ENCODE measurements around the gene MAP1A. TPM values are rescaled to one million over a fixed set of nuclear protein-coding genes. Genes with fewer than 3 reads are reported as not detected.
A peak's percentile ranks its signal among the peaks of the same experiment; 100 is the strongest.

The MAP1A gene
- total and polyA plus RNA-seq, 8 donors = 0.61 to 10.1 (median 5.0) TPM

DNA sequence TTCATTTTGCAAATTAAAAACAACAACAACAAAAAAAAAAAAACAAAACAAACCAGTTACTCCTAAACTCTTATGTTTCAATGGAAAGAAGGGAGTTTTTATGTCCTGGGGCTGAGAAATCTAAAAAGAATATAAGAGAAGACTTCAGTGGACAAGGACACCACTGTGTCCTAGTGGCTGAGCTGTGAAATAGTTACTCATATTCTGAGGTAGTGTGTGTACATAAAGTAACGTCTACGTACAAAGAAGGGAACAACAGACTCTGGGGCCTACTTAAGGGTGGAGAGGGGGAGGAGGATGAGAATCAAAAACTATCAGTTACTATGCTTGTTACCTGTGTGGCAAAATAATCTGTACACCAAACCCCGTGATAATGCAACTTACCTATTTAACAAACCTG is 18.4 kb upstream of the MAP1A start:
- Histone ChIP-seq H3K36me3 (no peaks in the 10 kb centered on the region), H3K9me3 (no peaks in the 10 kb centered on the region), H3K27me3 (no peaks in the 10 kb centered on the region), H3K4me1 (peaks cover 0 to under 1% (median 0%) of the 10 kb centered on the region in 4 donors), H3K4me3 (no peak overlapping the region), H3K27ac (no peak overlapping the region)
- whole genome bisulfite sequencing, 5 donors = 52 to 72% (median 57%) methylated on average over 3 of the region's 3 CpGs
- intact Hi-C loops (cut with DNase I; ENCODE audit: low total_unique reads) = no loop called here
- TF ChIP-seq POLR2AphosphoS5 (IDR thresholded peaks at IDR 0.05) (no peak), EP300 (IDR thresholded peaks at IDR 0.05) (no peak), POLR2A (IDR thresholded peaks at IDR 0.05) (no peak)
- TF ChIP-seq, protein P1, sequence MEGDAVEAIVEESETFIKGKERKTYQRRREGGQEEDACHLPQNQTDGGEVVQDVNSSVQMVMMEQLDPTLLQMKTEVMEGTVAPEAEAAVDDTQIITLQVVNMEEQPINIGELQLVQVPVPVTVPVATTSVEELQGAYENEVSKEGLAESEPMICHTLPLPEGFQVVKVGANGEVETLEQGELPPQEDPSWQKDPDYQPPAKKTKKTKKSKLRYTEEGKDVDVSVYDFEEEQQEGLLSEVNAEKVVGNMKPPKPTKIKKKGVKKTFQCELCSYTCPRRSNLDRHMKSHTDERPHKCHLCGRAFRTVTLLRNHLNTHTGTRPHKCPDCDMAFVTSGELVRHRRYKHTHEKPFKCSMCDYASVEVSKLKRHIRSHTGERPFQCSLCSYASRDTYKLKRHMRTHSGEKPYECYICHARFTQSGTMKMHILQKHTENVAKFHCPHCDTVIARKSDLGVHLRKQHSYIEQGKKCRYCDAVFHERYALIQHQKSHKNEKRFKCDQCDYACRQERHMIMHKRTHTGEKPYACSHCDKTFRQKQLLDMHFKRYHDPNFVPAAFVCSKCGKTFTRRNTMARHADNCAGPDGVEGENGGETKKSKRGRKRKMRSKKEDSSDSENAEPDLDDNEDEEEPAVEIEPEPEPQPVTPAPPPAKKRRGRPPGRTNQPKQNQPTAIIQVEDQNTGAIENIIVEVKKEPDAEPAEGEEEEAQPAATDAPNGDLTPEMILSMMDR (IDR thresholded peaks at IDR 0.05) = no peak
- no peak for DNase-seq

DNA sequence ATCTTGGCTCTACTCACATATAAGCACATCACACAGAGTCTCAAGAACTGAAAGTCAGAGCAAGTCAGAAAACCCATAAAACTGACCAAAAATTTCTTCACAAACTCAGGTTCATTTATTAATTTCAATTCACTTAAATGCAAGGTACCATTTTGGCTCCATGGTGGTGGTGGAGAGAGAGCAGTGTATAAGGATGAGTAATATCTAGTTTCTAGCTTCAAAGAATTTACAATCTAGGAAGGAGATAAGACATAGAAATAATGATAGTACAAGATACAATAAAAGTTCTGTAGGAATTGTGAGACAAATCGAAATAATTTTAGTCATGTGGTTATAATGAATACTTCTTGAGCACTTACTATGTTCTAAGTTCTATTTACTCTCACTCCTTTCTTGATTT is 17.8 kb upstream of the MAP1A start:
- Histone ChIP-seq H3K9me3 (no peaks in the 10 kb centered on the region), H3K27me3 (no peaks in the 10 kb centered on the region), H3K4me1 (no peaks in the 10 kb centered on the region), H3K4me3 (no peak overlapping the region), H3K36me3 (no peaks in the 10 kb centered on the region), H3K27ac (no peak overlapping the region)
- TF ChIP-seq POLR2AphosphoS5 (IDR thresholded peaks at IDR 0.05) = no peak
- TF ChIP-seq EP300 (IDR thresholded peaks at IDR 0.05) = no peak
- intact Hi-C loops (cut with DNase I; ENCODE audit: low total_unique reads) = no loop called here
- WGBS, 5 donors = 90 to 94% (median 91%) methylated on average over 1 of the region's 1 CpG
- DNase-seq = no peak

DNA sequence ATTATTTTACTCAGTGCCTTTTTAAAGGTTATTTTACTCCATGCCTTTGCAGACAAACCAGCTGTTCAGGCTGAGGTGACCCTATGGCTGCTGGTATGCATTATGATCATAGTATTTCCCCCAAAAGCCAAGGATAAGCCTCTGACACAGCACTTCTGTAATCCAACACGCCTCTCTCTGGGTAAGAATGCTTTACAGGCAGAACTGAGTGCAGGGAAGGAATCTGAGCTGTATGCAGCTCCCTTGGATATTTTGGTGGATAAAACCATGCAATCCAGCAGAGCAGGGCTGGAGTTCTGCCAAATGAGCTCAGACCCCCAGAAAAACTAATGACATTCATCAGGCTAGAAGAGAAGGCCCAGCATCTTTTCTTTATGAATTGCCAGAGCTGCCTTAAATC is 11.7 kb upstream of the MAP1A start:
- Histone ChIP-seq H3K4me3 (no peak overlapping the region), H3K27me3 (no peaks in the 10 kb centered on the region), H3K9me3 (no peaks in the 10 kb centered on the region), H3K36me3 (no peaks in the 10 kb centered on the region), H3K27ac (no peak overlapping the region), H3K4me1 (peaks cover 12 to 22% (median 20%) of the 10 kb centered on the region in 4 donors)
- TF ChIP-seq POLR2A (IDR thresholded peaks at IDR 0.05) (no peak), POLR2AphosphoS5 (IDR thresholded peaks at IDR 0.05) (no peak), EP300 (IDR thresholded peaks at IDR 0.05) (no peak)
- TF ChIP-seq, protein P1 (IDR thresholded peaks at IDR 0.05) = no peak
- DNase-seq = peak in 1 of 2 donors; percentile 77
- intact Hi-C loops (cut with DNase I; ENCODE audit: low total_unique reads) = no loop called here
- 57 to 74% (median 65%) methylated on average over 1 of the region's 1 CpG for WGBS, 5 donors

DNA sequence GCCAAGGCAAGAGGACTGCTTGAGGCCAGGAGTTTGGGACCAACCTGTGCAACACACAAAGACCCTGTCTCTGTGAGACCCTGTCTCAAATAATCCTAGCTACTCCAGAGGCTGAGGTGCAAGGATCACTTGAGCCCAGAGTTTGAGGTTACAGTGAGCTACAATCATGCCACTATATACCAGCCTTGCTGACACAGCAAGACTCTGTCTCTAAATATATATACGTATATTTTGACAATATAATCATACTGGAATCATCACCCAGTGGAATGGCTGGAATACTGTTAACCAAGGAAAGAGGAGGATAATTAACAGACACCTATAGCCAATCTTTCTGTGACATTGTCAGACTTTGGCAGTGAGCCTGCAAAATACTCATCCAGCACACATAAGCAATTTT is 9.0 kb upstream of the MAP1A start:
- TF ChIP-seq, protein P1 (IDR thresholded peaks at IDR 0.05) = no peak
- TF ChIP-seq POLR2AphosphoS5 (IDR thresholded peaks at IDR 0.05) (no peak), EP300 (IDR thresholded peaks at IDR 0.05) (no peak), POLR2A (IDR thresholded peaks at IDR 0.05) (no peak)
- no peak for DNase-seq
- H3K36me3 ChIP-seq = no peaks in the 10 kb centered on the region
- no peak overlapping the region for H3K4me3 ChIP-seq
- H3K4me1 ChIP-seq = peaks cover 21 to 33% (median 28%) of the 10 kb centered on the region in 4 donors
- intact Hi-C loops (cut with DNase I; ENCODE audit: low total_unique reads) = no loop called here
- H3K27ac ChIP-seq = peak overlapping the region in 1 of 5 donors; percentile 82
- no peaks in the 10 kb centered on the region for H3K27me3 ChIP-seq
- 67 to 88% (median 77%) methylated on average over 1 of the region's 1 CpG for WGBS, 5 donors
- H3K9me3 ChIP-seq = no peaks in the 10 kb centered on the region

DNA sequence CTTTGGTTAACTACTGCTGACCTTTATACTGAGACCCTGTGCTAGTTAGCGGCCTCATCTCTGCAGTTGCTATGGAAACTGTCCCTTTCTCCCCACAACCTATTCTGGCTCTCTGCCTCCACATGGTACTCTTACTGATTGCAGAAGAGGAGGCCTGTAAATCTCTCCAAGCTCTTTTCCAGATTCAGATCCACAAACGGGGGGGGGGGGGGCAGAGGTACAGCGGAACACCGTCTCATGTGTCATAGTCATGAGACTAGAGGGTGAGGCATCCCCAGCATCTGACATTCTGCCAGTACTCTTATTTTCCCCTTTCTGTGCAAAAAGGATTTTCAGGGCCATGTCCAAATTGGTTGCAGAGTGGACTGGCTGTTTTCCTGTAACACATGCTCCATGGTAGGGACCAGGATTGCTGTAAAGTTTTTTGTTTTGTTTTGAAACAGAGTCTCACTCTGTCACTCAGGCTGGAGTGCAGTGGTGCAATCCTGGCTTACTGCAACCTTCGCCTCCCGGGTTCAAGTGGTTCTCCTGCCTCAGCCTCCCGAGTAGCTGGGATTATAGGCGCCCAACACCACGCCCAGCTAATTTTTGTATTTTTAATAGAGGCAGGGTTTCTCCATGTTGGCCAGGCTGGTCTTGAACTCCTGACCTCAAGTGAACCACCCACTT is 8.3 kb upstream of the MAP1A start:
- no peaks in the 10 kb centered on the region for H3K36me3 ChIP-seq
- peak overlapping the region; percentile 22 to 82 (median 81) for H3K27ac ChIP-seq
- TF ChIP-seq POLR2A (IDR thresholded peaks at IDR 0.05) (no peak), POLR2AphosphoS5 (IDR thresholded peaks at IDR 0.05) (no peak), EP300 (IDR thresholded peaks at IDR 0.05) (no peak)
- TF ChIP-seq, protein P1 (IDR thresholded peaks at IDR 0.05) = no peak
- H3K4me3 ChIP-seq = peak overlapping the region in 2 of 4 donors; percentile 7 to 53
- intact Hi-C loops (cut with DNase I; ENCODE audit: low total_unique reads) = no loop called here
- H3K4me1 ChIP-seq = peaks cover 21 to 33% (median 28%) of the 10 kb centered on the region in 4 donors
- H3K9me3 ChIP-seq = no peaks in the 10 kb centered on the region
- no peak for DNase-seq
- H3K27me3 ChIP-seq = no peaks in the 10 kb centered on the region
- 45 to 77% (median 71%) methylated on average over 9 of the region's 9 CpGs for WGBS, 5 donors
